SJCRH30 (cell line): ENCODE results near the gene NFYC. TPM values are rescaled to one million over a fixed set of nuclear protein-coding genes. Genes with fewer than 3 reads are reported as not detected.

Source experiments
- DNase-seq, 2 experiments: peaks; one replicate each; pipeline ENCODE4 v3.0.0-alpha.2; 2015 to 2020
- H3K27ac ChIP-seq: fragments of 250-450 bp; sonication (Bioruptor Pico); 2 replicates; pipeline ENCODE4 v1.5.1; 2020; ENCODE audit warnings: mild to moderate bottlenecking, moderate library complexity
- H3K27me3 ChIP-seq: fragments of 250-450 bp; sonication (Bioruptor Pico); 2 replicates; pipeline ENCODE4 v1.5.1; 2020; ENCODE audit warnings: mild to moderate bottlenecking, moderate library complexity
- H3K36me3 ChIP-seq: fragments of 250-450 bp; sonication (Bioruptor Pico); 2 replicates; pipeline ENCODE4 v1.5.1; 2020; ENCODE audit warnings: mild to moderate bottlenecking, moderate library complexity
- H3K4me1 ChIP-seq: fragments of 250-450 bp; sonication (Bioruptor Pico); 2 replicates; pipeline ENCODE4 v1.5.1; 2020; ENCODE audit warnings: mild to moderate bottlenecking, moderate library complexity
- H3K4me3 ChIP-seq: fragments of 250-450 bp; sonication (Bioruptor Pico); 2 replicates; pipeline ENCODE4 v1.5.1; 2020; ENCODE audit warnings: mild to moderate bottlenecking, moderate library complexity
- H3K9me3 ChIP-seq: fragments of 250-450 bp; sonication (Bioruptor Pico); replicated peaks from 2 replicates; pipeline ENCODE4 v1.5.1; 2020; ENCODE audit warnings: mild to moderate bottlenecking, moderate library complexity
- total RNA-seq: library from RNA; depleted of rRNA; stranded (reverse); fragments of >200 nt; shearing (Covaris generic); gene quantifications from 2 replicates; pipeline ENCODE4 v1.2.3, GENCODE V29; 2014

The NFYC gene
- total RNA-seq, 1 experiment from 2014 or later = 52.8 TPM

GRCh38 chr1:40661678-40662077 is 29.8 kb upstream of the NFYC start:
- Histone ChIP-seq H3K27ac (no peak overlapping the region), H3K4me3 (no peak overlapping the region), H3K27me3 (no peaks in the 10 kb centered on the region), H3K4me1 (peaks cover 31% of the 10 kb centered on the region), H3K9me3 (no peaks in the 10 kb centered on the region), H3K36me3 (no peaks in the 10 kb centered on the region)
- DNase-seq = no peak

DNA sequence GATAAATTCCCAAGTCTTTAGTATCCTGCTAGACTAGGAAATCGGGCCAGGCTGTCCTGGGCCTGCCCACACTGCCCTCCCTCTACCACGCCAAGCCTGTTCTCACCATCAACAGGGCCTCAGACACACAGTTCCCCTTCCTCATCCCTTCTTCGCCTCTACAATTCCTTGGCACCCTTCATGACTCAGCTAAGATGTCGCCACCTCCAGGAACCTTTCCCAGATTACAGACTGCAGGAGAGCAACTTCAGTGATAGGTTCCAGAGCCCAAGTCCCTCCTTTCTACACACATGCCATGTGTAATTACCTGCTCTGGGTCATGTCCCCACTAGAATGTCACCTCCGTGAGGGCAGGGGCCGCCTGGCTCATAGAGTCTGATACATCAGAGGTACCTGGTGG is 29.4 kb upstream of the NFYC start:
- peaks cover 31% of the 10 kb centered on the region for H3K4me1 ChIP-seq
- no peaks in the 10 kb centered on the region for H3K27me3 ChIP-seq
- no peaks in the 10 kb centered on the region for H3K9me3 ChIP-seq
- H3K36me3 ChIP-seq = no peaks in the 10 kb centered on the region
- H3K27ac ChIP-seq = no peak overlapping the region
- H3K4me3 ChIP-seq = no peak overlapping the region
- DNase-seq = no peak

- peaks cover 31% of the 10 kb centered on the region for H3K4me1 ChIP-seq
- no peaks in the 10 kb centered on the region for H3K36me3 ChIP-seq
- no peak overlapping the region for H3K4me3 ChIP-seq
- H3K27ac ChIP-seq = peak overlapping the region; percentile 56
- DNase-seq = peak; percentile 71 to 80
- no peaks in the 10 kb centered on the region for H3K27me3 ChIP-seq
- H3K9me3 ChIP-seq = no peaks in the 10 kb centered on the region
These were observed 28.6 kb upstream of the NFYC start for GRCh38 chr1:40662864-40663263.

- H3K4me1 ChIP-seq = peaks cover 31% of the 10 kb centered on the region
- H3K27ac ChIP-seq = peak overlapping the region; percentile 56
- no peaks in the 10 kb centered on the region for H3K27me3 ChIP-seq
- no peaks in the 10 kb centered on the region for H3K9me3 ChIP-seq
- no peaks in the 10 kb centered on the region for H3K36me3 ChIP-seq
- no peak overlapping the region; the same call in 1 of the 2 replicates for H3K4me3 ChIP-seq
- peak; percentile 83 to 90 for DNase-seq
These were observed 28.0 kb upstream of the NFYC start for GRCh38 chr1:40663324-40664166.

DNA sequence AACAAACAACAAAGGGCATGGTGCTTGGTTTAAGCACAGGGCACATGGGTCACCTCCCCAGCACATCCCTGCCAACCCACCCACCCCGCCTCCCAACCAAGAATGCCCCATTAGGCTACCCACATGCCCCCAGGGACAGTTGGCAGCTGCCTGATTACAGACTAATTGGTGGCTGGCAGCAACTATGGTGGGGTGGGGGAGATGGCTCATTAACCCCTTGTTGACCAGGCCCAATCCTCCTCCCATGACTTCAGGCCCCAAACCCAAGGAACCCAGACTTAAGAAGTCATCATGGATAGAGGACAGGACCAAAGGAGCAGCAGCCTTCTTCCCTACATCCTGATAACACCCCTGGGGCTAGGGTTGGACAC is 27.4 kb upstream of the NFYC start:
- H3K36me3 ChIP-seq = no peaks in the 10 kb centered on the region
- H3K4me3 ChIP-seq = no peak overlapping the region; the same call in 1 of the 2 replicates
- peak overlapping the region; percentile 56 for H3K27ac ChIP-seq
- no peaks in the 10 kb centered on the region for H3K27me3 ChIP-seq
- DNase-seq = peak; percentile 46 to 47
- peaks cover 31% of the 10 kb centered on the region for H3K4me1 ChIP-seq
- no peaks in the 10 kb centered on the region for H3K9me3 ChIP-seq

GRCh38 chr1:40664791-40665190 is 26.7 kb upstream of the NFYC start:
- H3K27ac ChIP-seq = no peak overlapping the region
- H3K4me1 ChIP-seq = peaks cover 31% of the 10 kb centered on the region
- peak overlapping the region; percentile 79 for H3K4me3 ChIP-seq
- H3K36me3 ChIP-seq = no peaks in the 10 kb centered on the region
- no peaks in the 10 kb centered on the region for H3K9me3 ChIP-seq
- peak in 1 of 2 experiments; percentile 24 for DNase-seq
- H3K27me3 ChIP-seq = no peaks in the 10 kb centered on the region

DNA sequence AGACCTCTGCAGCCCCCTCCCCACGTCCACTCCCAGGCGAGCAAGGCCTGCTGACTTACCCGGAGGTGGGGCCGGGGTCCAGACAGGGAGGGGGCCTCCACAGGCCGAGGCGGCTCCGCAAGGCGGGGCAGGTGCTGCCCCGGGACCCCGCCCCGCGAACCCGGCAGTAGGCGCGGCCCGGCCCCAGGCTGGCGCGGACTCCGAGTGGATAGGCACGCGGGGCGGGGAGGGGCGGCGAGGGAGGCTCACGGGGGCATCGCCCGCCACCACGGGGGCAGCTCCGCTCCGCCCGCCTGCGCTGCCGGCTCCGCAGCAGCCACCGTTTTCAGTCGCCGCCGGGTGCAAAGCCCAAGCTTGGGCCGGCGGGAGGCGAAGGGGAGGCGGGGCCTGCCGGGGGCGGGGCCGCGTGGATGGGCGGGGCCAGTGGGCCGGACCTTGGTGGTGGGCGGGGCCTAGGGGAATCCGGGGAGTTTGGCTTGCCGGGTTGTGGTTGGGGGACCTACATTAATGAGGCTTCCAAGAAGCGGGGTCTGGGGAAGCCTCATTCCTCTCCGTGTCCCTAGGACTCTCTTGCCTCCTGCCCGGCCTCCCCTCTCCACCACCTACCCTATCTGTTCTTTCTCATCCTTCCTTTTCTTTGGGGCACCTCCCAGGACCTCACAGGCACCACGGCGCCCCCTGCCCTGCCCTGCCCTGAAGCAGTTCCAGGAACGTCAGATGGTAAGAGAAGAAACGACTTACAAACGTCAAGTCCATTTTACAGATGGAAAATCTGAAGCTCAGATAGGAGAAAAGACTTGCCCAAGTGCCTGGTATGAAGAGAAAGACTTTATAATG is 26.0 kb upstream of the NFYC start, which contains the start of gene RIMS3:
RIMS3 (minus strand) TSS at position 348 of the 837 bp plus-strand sequence. CDS start 23,757 bp downstream, outside the sequence.
- peaks cover 31% of the 10 kb centered on the region for H3K4me1 ChIP-seq
- peak within 1 kb of the TSS; percentile 79 for H3K4me3 ChIP-seq
- no peak within 1 kb of the TSS for H3K27ac ChIP-seq
- H3K27me3 ChIP-seq = no peaks in the 10 kb centered on the region
- H3K36me3 ChIP-seq = no peaks in the 10 kb centered on the region
- H3K9me3 ChIP-seq = no peaks in the 10 kb centered on the region
- DNase-seq = peak; percentile 78 to 87

GRCh38 chr1:40668769-40669525 is 22.6 kb upstream of the NFYC start:
- no peak overlapping the region for H3K4me3 ChIP-seq
- H3K9me3 ChIP-seq = no peaks in the 10 kb centered on the region
- peaks cover 10% of the 10 kb centered on the region for H3K4me1 ChIP-seq
- peak; percentile 74 to 89 for DNase-seq
- no peak overlapping the region for H3K27ac ChIP-seq
- H3K36me3 ChIP-seq = no peaks in the 10 kb centered on the region
- no peaks in the 10 kb centered on the region for H3K27me3 ChIP-seq

DNA sequence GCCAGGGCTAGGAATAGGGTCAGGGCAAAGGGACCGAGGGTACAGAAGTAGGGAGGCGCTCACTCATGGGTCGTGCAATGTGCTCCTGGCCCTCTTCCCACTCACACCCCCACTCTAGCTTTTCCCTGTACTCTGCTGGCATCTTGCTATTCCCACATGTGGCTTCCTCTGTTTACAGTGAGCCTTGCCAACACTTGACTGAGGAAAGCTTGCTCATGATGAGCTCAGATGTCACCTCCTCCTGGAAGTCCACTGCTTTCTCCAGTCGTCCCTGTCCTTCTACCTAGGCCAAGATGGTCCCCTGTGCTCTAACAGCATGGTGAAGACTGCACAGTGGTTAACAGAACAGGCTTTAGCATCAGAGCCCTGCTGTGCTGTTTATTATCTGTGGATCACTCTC is 18.1 kb upstream of the NFYC start:
- no peaks in the 10 kb centered on the region for H3K36me3 ChIP-seq
- no peak for DNase-seq
- H3K9me3 ChIP-seq = no peaks in the 10 kb centered on the region
- H3K27ac ChIP-seq = no peak overlapping the region
- no peaks in the 10 kb centered on the region for H3K27me3 ChIP-seq
- no peaks in the 10 kb centered on the region; the same call in 1 of the 2 replicates for H3K4me1 ChIP-seq
- no peak overlapping the region for H3K4me3 ChIP-seq

GRCh38 chr1:40676501-40676900 is 15.0 kb upstream of the NFYC start:
- no peak overlapping the region for H3K4me3 ChIP-seq
- no peaks in the 10 kb centered on the region for H3K9me3 ChIP-seq
- no peak overlapping the region for H3K27ac ChIP-seq
- no peaks in the 10 kb centered on the region for H3K27me3 ChIP-seq
- no peak for DNase-seq
- H3K4me1 ChIP-seq = no peaks in the 10 kb centered on the region
- H3K36me3 ChIP-seq = no peaks in the 10 kb centered on the region

DNA sequence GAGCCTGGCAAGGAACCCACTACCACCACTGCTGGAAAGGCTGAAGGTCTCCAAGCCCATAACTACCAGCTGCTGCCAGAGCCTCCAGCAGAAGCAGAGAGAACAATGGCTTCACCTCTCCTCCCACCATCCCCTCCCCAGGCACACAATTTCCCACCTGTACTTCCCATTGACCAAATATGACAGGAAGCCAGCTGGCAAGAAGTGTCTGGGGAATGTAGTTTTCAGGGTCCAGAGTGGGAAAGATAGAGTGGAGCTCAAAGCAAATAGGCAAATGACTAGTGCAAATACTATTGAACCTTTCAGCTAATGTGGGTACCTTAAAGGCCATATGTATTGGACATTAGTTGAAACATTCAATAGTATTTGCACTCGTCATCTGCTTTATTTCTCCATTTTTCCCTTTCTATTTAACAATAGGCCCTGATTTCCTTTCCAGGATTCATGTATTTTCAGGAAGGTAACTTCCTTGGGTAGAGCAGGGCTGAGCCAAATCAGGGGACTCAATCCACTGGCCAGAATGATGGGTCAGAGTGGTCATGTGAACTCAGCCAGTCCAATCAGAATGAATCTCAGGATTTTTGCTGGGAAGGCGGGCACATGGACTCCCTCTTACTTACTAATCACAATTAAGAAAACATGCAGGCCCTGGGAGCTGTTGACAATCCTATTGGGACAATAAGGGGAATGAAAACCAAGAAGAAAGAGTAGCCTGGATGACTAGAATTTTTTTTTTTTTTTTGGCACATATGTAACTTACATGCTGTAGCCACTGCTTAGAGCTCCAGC is 12.1 kb upstream of the NFYC start:
- Histone ChIP-seq H3K4me3 (no peak overlapping the region), H3K36me3 (no peaks in the 10 kb centered on the region), H3K27me3 (no peaks in the 10 kb centered on the region), H3K27ac (no peak overlapping the region), H3K9me3 (no peaks in the 10 kb centered on the region), H3K4me1 (no peaks in the 10 kb centered on the region)
- DNase-seq = no peak

DNA sequence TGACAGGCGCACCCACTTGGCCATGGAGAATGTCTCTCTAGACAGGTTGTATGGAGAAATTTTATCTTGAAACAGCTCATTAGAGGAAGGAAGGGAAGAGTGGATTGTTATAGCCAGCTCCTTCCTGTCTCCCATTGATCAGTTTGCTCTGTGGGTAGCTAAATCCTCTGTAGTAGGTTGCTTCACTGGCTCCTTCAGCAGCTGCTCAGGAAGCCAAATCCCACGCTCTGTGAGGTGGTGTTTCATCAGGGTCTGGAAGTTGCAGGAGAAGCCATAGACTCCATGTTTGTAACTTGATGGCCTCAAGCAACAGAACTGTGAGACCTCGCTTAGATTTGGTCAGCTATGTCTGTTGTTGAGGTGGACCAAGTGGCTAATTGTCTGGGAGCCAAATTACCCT is 6.8 kb upstream of the NFYC start:
- no peak overlapping the region for H3K4me3 ChIP-seq
- no peaks in the 10 kb centered on the region for H3K36me3 ChIP-seq
- no peak overlapping the region for H3K27ac ChIP-seq
- no peaks in the 10 kb centered on the region for H3K4me1 ChIP-seq
- DNase-seq = no peak
- no peaks in the 10 kb centered on the region for H3K9me3 ChIP-seq
- H3K27me3 ChIP-seq = no peaks in the 10 kb centered on the region

DNA sequence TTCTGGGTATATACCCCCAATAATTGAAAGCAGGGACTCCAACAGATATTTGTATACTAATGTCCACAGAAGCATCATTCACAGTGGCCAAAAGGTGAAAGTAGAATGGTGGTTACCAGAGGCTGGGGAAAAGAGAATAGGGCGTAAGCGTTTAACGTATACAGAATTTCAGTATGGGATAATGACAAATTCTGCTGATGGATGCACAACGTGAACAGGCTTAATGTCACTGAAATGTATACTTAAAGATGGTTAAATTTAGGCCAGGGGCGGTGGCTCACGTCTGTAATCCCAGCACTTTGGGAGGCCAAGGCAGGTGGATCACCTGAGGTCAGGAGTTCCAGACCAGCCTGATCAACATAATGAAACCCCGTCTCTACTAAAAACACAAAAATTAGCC is 4.4 kb upstream of the NFYC start:
- H3K9me3 ChIP-seq = no peaks in the 10 kb centered on the region
- no peaks in the 10 kb centered on the region for H3K4me1 ChIP-seq
- no peak for DNase-seq
- no peaks in the 10 kb centered on the region for H3K36me3 ChIP-seq
- H3K27ac ChIP-seq = no peak overlapping the region
- H3K4me3 ChIP-seq = no peak overlapping the region
- no peaks in the 10 kb centered on the region for H3K27me3 ChIP-seq

DNA sequence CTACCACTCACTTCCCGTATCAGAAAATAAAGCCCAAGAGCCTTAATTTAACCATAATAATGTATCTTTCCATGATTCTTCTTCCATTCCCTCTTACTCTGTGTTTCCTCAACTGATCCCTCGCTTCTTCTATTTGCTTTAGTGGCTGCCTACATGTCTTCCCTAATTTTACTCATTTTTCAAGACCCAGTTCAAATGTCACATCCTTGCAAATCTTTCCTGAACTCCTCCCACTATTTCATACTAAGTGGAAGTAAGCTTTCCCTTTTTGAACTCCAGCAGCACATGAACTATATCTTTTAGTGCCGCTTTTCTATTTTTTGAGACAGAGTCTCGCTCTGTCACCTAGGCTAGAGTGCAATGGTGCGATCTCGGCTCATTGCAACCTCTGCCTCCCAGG is 3.8 kb upstream of the NFYC start:
- Histone ChIP-seq H3K36me3 (no peaks in the 10 kb centered on the region), H3K27me3 (no peaks in the 10 kb centered on the region), H3K4me1 (no peaks in the 10 kb centered on the region), H3K27ac (no peak overlapping the region), H3K9me3 (no peaks in the 10 kb centered on the region), H3K4me3 (no peak overlapping the region)
- DNase-seq = no peak
